NCI-H1694 treated with DMSO at 0.1 percent for 48 hours (cell line): ENCODE data around the gene NADSYN1.

Experiments
- DNase-seq: peaks from one replicate; lab custom pipeline; 2025; lab: John Stamatoyannopoulos, UW

NADSYN1 gene

DNA sequence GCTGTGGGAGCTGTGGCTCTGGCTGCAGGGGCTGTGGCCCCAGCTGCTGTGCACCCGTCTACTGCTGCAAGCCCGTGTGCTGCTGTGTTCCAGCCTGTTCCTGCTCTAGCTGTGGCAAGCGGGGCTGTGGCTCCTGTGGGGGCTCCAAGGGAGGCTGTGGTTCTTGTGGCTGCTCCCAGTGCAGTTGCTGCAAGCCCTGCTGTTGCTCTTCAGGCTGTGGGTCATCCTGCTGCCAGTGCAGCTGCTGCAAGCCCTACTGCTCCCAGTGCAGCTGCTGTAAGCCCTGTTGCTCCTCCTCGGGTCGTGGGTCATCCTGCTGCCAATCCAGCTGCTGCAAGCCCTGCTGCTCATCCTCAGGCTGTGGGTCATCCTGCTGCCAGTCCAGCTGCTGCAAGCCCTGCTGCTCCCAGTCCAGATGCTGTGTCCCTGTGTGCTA, 95.7 kb downstream of the NADSYN1 start:
- DNase-seq, result no peak
